Esophagus muscularis mucosa (tissue), 3 donors: ENCODE measurements around the gene CLCF1.

Experiments
- POLR2A ChIP-seq: fragments of 450-650 bp; IDR thresholded peaks from one replicate; pipeline ENCODE4 v1.6.1; 2017; ENCODE audit warnings: antibody characterized with exemption, moderate library complexity, mild to moderate bottlenecking, low read depth
- TF ChIP-seq, protein P1 (sequence below), 3 experiments: fragments of 200-600 bp in 2 of 3; fragments of 450-650 bp in 1 of 3; sonication (generic) in 2 of 3; IDR thresholded peaks; one replicate each; pipeline ENCODE4 v1.5.1; 2017 to 2019; ENCODE audit warnings: antibody characterized with exemption in 3 of 3, mild to moderate bottlenecking in 2 of 3, moderate library complexity in 1 of 3

DNA sequence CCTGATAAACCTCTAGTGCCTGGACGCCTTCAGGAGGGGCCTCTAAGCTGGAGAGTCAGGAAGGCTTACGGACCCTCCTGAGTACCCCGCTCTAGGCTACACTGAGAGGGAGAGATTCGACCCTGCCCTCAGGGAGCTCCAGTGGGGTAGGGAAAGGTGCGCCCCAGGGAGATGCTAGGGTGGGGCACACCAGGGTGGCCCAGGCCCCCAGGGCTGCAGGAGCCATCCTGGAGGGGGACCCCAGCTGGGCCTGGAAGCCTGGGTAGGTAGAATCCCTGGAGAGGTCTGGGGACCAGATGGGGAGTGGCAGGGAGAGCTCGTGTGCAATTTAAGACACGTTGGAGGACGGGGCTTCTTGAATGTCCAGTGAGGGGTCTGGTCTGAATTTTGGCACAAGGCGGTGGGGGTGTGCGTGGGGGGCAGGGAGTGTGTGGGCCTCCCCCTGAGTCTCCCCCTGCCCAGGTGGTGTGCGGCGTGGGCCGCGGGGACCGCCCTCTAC, 46.8 kb upstream of the CLCF1 start:
- TF ChIP-seq, protein P1, sequence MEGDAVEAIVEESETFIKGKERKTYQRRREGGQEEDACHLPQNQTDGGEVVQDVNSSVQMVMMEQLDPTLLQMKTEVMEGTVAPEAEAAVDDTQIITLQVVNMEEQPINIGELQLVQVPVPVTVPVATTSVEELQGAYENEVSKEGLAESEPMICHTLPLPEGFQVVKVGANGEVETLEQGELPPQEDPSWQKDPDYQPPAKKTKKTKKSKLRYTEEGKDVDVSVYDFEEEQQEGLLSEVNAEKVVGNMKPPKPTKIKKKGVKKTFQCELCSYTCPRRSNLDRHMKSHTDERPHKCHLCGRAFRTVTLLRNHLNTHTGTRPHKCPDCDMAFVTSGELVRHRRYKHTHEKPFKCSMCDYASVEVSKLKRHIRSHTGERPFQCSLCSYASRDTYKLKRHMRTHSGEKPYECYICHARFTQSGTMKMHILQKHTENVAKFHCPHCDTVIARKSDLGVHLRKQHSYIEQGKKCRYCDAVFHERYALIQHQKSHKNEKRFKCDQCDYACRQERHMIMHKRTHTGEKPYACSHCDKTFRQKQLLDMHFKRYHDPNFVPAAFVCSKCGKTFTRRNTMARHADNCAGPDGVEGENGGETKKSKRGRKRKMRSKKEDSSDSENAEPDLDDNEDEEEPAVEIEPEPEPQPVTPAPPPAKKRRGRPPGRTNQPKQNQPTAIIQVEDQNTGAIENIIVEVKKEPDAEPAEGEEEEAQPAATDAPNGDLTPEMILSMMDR (IDR thresholded peaks at IDR 0.05) = no peak
- no peak for TF ChIP-seq POLR2A
